GM06990 (cell line): ENCODE data around the gene FRRS1L.

ENCODE experiments used
- DNase-seq: peaks from one replicate; pipeline ENCODE4 v3.0.0-alpha.2; 2011; ENCODE audit not compliant: insufficient read length; ENCODE audit errors: extremely low read depth
- H3K27me3 ChIP-seq: replicated peaks from 2 replicates; pipeline ENCODE4 v1.6.0; 2011; ENCODE audit warnings: low read length; ENCODE audit not compliant: control insufficient read depth, insufficient read depth
- H3K36me3 ChIP-seq: 2 replicates; pipeline ENCODE4 v1.5.1; 2011; ENCODE audit warnings: low read length; ENCODE audit not compliant: control insufficient read depth, insufficient read depth
- H3K4me3 ChIP-seq: replicated peaks from 2 replicates; pipeline ENCODE4 v1.5.1; 2011; ENCODE audit warnings: low read depth, mild to moderate bottlenecking, control low read depth, low read length
- TF ChIP-seq, protein P1 (sequence below): IDR thresholded peaks from 2 replicates; pipeline ENCODE4 v1.5.1; 2011; ENCODE audit warnings: low read length, control low read depth, mild to moderate bottlenecking, inconsistent platforms; ENCODE audit not compliant: insufficient read depth, poor library complexity, severe bottlenecking

The FRRS1L gene

GRCh38 chr9:109139851-109140250 lies 27.2 kb downstream of the FRRS1L start:
- DNase-seq = no peak
- TF ChIP-seq, protein P1, sequence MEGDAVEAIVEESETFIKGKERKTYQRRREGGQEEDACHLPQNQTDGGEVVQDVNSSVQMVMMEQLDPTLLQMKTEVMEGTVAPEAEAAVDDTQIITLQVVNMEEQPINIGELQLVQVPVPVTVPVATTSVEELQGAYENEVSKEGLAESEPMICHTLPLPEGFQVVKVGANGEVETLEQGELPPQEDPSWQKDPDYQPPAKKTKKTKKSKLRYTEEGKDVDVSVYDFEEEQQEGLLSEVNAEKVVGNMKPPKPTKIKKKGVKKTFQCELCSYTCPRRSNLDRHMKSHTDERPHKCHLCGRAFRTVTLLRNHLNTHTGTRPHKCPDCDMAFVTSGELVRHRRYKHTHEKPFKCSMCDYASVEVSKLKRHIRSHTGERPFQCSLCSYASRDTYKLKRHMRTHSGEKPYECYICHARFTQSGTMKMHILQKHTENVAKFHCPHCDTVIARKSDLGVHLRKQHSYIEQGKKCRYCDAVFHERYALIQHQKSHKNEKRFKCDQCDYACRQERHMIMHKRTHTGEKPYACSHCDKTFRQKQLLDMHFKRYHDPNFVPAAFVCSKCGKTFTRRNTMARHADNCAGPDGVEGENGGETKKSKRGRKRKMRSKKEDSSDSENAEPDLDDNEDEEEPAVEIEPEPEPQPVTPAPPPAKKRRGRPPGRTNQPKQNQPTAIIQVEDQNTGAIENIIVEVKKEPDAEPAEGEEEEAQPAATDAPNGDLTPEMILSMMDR = no peak
- Histone ChIP-seq H3K36me3 (no peaks in the 10 kb centered on the region), H3K4me3 (no peak overlapping the region), H3K27me3 (no peaks in the 10 kb centered on the region)

- Histone ChIP-seq H3K4me3 (no peak overlapping the region), H3K36me3 (no peaks in the 10 kb centered on the region), H3K27me3 (no peaks in the 10 kb centered on the region)
- DNase-seq = no peak
- TF ChIP-seq, protein P1 = no peak
Observed at GRCh38 chr9:109138421-109138820, 28.6 kb downstream of the FRRS1L start.

DNA sequence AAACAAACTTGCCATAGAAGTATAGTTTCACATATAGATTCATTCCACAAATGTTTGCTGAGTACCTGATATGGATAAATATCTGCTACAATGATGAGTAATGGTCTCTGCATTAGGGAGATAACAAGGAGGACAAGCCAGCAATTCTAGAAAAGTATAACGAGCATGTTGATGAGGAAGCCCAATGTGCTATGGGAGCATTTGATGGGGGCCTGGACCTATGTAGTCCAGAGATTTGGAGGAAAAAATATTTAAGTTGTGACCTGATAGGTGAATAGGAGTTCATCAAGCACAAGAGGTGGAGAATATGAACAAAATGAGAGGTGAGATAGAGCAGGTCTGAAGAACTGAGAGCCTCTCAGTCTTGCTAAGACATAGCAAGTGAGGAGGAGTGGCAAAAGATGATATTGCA lies 32.9 kb downstream of the FRRS1L start:
- no peak for DNase-seq
- H3K36me3 ChIP-seq = no peaks in the 10 kb centered on the region
- no peaks in the 10 kb centered on the region for H3K27me3 ChIP-seq
- no peak overlapping the region for H3K4me3 ChIP-seq
- TF ChIP-seq, protein P1 = no peak

- TF ChIP-seq, protein P1 = no peak
Observed at GRCh38 chr9:109133533-109133932, 33.5 kb downstream of the FRRS1L start.

DNA sequence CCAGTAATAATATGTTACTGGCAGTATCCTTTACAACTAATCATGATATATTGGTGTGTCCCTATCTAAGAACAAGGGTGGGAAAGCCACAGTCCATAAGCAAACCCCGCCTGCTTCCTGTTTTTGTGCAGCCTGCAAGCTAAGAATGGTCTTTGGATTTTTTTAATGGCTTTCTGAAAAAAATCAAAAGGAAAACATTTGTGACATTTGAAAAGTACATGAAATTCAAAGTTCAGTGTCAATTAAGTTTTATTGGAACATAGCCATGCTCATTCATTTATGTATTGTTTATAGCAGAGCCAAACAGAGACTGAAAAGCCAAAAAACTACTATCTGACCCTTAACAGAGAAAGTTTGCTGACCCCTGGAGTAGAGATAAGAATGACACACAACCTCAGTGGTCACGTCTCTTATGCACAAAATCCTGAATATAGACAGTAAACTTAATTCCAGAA lies 34.5 kb downstream of the FRRS1L start:
- Histone ChIP-seq H3K4me3 (no peak overlapping the region), H3K27me3 (no peaks in the 10 kb centered on the region), H3K36me3 (no peaks in the 10 kb centered on the region)
- DNase-seq = no peak
- TF ChIP-seq, protein P1 = no peak

More at GRCh38 chr9:109133533-109133932, 33.5 kb downstream of the FRRS1L start:
- Histone ChIP-seq H3K36me3 (no peaks in the 10 kb centered on the region), H3K4me3 (no peak overlapping the region), H3K27me3 (no peaks in the 10 kb centered on the region)
- DNase-seq = no peak
